ENCODE measurements around the gene RAB30. TPM values are rescaled to one million over a fixed set of nuclear protein-coding genes. Genes with fewer than 3 reads are reported as not detected.
"Not testable (repeated sequence)": the region's sequence is repeated elsewhere in the genome, so short reads cannot be mapped to it uniquely, and the experiment has no call there.

Gene RAB30
- total RNA-seq, 1 donor from 2014 or later = 3.7 TPM

DNA sequence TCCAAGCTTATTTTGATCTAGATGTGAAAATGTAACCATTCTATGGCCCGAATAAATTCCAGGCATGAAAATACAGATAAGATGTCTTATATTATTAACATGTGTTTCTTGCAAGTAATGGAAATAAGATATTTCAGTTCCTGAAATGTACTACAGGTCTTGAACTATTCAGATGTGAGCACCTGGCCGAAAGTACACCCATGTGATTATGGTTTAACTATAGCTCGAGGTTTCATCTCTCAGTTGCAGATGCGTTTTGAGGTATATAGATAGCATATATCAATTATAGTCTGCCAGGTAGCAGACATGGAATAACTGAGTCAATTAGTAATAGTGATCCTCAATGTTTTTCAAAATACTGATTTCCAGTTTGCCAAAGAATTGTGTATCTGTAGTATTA is 101.9 kb downstream of the RAB30 start:
- FAIRE-seq = no peak
- Histone ChIP-seq H3K4me3 (ENCODE audit: low read depth, low read length) (no peak overlapping the region), H3K27me3 (ENCODE audit: control insufficient read depth, insufficient read depth, low read length) (no peaks in the 10 kb centered on the region), H3K36me3 (ENCODE audit: control insufficient read depth, insufficient read depth, low read length) (no peaks in the 10 kb centered on the region)
- no peak for DNase-seq (ENCODE audit: low read depth)
- TF ChIP-seq CTCF (IDR thresholded peaks at IDR 0.05; ENCODE audit: insufficient read depth, low read length, severe bottlenecking) = no peak

GRCh38 chr11:82967381-82967780 is 104.3 kb downstream of the RAB30 start:
- no peak for FAIRE-seq
- Histone ChIP-seq H3K36me3 (ENCODE audit: control insufficient read depth, insufficient read depth, low read length) (no peaks in the 10 kb centered on the region), H3K27me3 (ENCODE audit: control insufficient read depth, insufficient read depth, low read length) (no peaks in the 10 kb centered on the region), H3K4me3 (ENCODE audit: low read depth, low read length) (no peak overlapping the region)
- no peak for DNase-seq (ENCODE audit: low read depth)
- no peak for TF ChIP-seq CTCF (IDR thresholded peaks at IDR 0.05; ENCODE audit: insufficient read depth, low read length, severe bottlenecking)

GRCh38 chr11:82962021-82962420 is 109.7 kb downstream of the RAB30 start:
- H3K27me3 ChIP-seq (ENCODE audit: control insufficient read depth, insufficient read depth, low read length); FAIRE-seq; H3K36me3 ChIP-seq (ENCODE audit: control insufficient read depth, insufficient read depth, low read length); H3K4me3 ChIP-seq (ENCODE audit: low read depth, low read length); DNase-seq (ENCODE audit: low read depth): not testable (repeated sequence)

GRCh38 chr11:82960779-82961143 is 110.9 kb downstream of the RAB30 start:
- TF ChIP-seq CTCF (IDR thresholded peaks at IDR 0.05; ENCODE audit: insufficient read depth, low read length, severe bottlenecking) = no peak
- Histone ChIP-seq H3K27me3 (ENCODE audit: control insufficient read depth, insufficient read depth, low read length) (no peaks in the 10 kb centered on the region), H3K36me3 (ENCODE audit: control insufficient read depth, insufficient read depth, low read length) (no peaks in the 10 kb centered on the region), H3K4me3 (ENCODE audit: low read depth, low read length) (no peak overlapping the region)
- FAIRE-seq (no peak), DNase-seq (ENCODE audit: low read depth) (no peak)

DNA sequence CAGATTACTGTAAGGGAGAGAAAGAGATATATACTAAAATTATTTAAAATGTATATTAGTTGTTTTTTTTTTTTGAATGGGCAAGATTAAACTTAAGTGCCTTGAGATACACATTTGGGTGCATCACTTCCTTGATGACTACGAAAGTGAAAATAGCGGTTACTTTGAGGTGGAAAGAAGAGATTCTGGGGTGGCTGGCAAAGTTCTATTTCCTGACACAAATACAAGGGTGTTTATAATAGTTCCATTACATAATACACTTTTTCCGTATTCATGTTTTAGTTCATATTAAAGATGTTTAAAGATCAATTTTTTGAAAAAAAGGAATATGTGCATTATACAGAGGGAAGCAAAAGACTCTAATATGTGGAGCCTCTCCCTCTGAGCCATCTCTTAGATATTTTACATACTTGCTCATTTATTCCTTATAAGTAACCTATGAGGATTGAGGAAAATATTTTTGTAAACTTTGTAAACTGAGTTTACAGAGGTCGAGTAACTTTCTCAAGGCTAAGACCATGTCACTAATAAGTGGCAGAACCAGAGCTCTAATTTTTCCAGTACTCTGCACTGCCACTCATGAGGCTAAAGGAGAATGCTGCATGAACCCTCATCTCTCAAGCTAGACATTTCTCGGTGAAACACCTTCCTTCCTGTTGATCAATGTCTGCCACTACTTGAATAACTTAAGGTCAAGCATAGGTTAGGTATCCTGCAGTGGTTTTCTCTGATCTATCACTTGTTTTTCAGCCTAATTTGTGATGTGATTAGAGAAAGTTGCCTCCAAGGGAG is 111.5 kb downstream of the RAB30 start:
- no peak for DNase-seq (ENCODE audit: low read depth)
- no peaks in the 10 kb centered on the region for H3K27me3 ChIP-seq (ENCODE audit: control insufficient read depth, insufficient read depth, low read length)
- no peak for FAIRE-seq

GRCh38 chr11:82955736-82956453 is 115.8 kb downstream of the RAB30 start:
- H3K4me3 ChIP-seq (ENCODE audit: low read depth, low read length); FAIRE-seq; H3K36me3 ChIP-seq (ENCODE audit: control insufficient read depth, insufficient read depth, low read length); DNase-seq (ENCODE audit: low read depth); H3K27me3 ChIP-seq (ENCODE audit: control insufficient read depth, insufficient read depth, low read length): not testable (repeated sequence)

More for the DNA sequence above, 111.5 kb downstream of the RAB30 start:
- no peak for TF ChIP-seq CTCF (IDR thresholded peaks at IDR 0.05; ENCODE audit: insufficient read depth, low read length, severe bottlenecking)
- Histone ChIP-seq H3K36me3 (ENCODE audit: control insufficient read depth, insufficient read depth, low read length) (no peaks in the 10 kb centered on the region), H3K4me3 (ENCODE audit: low read depth, low read length) (no peak overlapping the region)

DNA sequence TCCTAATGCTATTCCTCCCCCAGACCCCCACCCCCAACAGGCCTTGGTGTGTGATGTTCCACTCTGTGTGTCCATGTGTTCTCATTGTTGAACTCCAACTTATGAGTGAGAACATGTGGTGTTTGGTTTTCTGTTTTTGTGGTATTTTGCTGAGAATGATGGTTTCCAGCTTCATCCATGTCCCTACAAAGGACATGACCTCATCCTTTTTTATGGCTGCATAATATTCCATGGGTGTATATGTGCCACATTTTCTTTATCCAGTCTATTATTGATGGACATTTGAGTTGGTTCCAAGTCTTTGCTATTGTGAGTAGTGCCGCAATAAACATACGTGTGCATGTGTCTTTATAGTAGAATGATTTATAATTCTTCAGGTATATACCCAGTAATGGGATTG is 121.2 kb downstream of the RAB30 start:
- FAIRE-seq; H3K36me3 ChIP-seq (ENCODE audit: control insufficient read depth, insufficient read depth, low read length); H3K27me3 ChIP-seq (ENCODE audit: control insufficient read depth, insufficient read depth, low read length); H3K4me3 ChIP-seq (ENCODE audit: low read depth, low read length); DNase-seq (ENCODE audit: low read depth): not testable (repeated sequence)
